Stimulated activated CD4-positive, alpha-beta T cell treated with anti-CD3 and anti-CD28 coated beads, Interleukin-4, amount 100 ng/mL, for 4 hours (primary cell): ENCODE results near the gene KXD1.
"Not testable (repeated sequence)": the region's sequence is repeated elsewhere in the genome, so short reads cannot be mapped to it uniquely, and the experiment has no call there.

Experiments
- DNase-seq, 2 experiments: peaks; one replicate each; pipeline ENCODE4 v3.0.0-alpha.2; 2020

KXD1 gene, protein sequence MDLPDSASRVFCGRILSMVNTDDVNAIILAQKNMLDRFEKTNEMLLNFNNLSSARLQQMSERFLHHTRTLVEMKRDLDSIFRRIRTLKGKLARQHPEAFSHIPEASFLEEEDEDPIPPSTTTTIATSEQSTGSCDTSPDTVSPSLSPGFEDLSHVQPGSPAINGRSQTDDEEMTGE

DNA sequence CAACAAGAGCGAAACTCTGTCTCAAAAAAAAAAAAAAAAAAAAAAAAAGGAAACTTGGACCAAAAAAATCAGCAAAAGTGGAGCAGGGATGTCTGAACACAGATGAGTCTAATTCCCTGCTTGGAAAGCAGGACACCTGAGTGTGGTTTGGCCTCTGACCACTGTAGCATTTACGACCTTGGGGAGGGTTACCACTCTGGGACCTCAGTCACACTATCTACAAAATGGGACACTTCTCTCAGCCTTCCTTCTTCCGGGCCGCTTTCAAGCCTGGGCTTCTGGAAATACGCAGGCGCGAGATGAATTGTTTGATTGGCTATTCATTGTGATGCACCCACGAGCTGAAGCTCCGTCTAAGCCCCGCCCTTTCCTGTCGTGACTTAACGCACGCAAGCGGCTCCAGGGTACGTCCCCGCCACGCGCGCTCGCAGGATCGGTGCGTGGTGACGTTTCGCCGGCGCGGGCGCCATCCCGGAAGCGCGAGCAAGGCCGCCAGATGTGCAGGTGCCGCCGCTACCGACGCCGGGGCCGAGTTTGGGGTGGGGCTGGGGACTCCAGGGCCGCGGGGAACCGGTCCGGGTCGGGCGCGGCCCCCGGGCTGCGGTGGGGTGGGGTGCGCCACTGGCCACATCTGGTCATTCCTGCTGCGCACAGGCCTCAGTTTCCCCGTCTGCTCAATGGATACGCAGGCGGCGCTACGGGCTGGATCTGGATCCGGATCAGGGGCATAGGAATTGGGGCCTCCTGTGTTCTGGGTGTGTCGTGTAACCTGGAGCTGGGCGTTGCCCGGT is at the start of gene KXD1:
Gene KXD1 (plus strand): TSS at position 460 of the 791 bp plus-strand sequence. CDS start 4,187 bp downstream, outside the sequence.
- DNase-seq: peak; percentile 95 to 98

DNA sequence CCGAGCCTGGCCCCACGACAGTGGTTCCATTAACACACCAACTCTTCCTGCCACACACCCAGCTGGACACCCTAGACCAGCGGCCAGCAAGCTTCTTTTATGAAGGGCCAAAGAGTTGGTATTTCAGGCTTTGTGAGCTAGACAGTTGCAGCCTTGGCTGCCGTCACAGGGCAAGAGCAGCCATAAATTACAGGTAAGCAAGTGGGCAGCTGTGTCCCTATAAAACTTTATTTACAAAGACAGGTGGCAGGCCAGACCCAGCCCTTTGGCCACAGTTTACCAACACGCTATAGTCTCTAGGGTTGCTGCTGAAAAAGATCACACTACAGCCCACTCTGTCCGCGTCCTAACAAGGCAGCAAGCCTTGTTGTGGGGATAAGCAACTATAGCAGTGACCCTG is 49.1 kb upstream of the KXD1 start:
- DNase-seq: no peak

DNA sequence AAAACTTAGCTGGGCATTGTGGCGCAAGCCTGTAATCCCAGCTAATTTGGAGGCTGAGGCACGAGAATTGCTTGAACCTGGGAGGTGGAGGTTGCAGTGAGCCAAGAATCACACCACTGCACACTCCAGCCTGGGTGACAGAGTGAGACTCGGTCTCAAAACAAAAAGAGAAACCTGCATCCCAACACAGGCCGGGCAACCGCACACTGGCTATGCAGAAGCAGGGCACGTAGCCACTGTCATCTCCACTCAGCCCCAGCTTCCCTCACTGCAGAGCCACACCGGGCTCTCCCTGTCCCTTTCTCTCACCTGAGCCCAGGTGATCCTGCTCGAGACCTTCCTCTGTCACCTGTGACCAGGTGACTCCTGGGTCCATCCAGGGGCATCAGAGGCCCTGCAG is 47.5 kb upstream of the KXD1 start:
- DNase-seq: no peak

DNA sequence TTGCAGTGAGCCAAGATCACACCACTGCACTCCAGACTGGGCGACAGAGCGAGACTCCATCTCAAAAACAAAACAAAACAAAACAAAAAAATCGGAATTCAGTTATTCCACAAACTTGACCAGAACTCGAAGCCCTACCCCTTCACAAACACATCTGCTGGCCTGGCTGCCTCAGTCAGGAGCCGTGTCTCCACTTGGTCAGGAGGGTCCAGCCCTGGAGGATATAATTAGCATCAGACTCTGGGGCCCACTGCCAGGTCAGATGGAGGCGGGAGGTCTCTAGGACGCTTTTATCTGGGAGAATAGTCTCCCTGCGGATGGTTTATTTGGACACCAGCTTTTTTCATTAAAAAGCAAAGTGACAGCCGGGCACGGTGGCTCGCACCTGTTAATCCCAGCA is 43.8 kb upstream of the KXD1 start:
- no peak for DNase-seq

DNA sequence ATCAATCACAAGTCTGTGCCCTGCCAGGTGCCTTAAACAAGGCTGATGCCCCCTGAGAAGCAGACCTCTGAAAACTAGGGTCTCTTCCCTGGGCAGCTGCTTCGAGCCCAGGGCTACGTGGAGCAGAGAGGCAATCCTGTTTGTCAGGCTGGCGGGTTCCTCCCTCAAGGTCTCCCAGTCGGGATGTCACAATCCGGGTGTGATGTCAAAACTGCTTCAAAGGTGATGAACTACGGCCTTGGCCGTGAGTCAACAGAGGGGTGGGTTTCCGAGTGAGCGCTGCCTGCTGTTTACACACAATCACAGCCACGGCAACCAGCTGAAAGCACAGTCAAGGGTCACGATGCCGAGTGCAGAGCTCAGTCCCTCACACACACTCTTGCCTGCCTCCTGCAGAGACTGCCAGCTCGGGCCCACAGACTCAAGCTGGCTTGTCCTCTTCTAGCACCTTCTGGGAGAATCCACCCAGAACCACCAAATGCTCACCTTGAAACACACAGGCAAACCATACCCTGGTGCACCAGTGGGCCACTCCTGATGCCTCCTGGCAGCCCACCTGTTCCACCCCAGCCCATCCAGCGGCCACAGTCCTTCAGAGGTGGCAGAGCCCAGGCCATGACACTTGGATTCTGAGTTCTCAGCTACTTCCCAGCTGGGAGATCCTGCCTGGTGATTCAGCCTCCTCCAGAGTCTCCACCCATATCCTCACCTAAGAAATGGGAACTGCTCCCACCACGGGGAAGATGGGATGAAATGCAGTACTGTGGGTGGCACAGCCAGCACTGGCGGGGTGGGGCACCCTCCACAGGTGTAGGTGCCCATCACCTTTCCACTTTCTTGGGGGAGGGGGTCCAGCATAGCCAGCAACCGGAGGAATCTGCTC is 42.6 kb upstream of the KXD1 start:
- no peak for DNase-seq

DNA sequence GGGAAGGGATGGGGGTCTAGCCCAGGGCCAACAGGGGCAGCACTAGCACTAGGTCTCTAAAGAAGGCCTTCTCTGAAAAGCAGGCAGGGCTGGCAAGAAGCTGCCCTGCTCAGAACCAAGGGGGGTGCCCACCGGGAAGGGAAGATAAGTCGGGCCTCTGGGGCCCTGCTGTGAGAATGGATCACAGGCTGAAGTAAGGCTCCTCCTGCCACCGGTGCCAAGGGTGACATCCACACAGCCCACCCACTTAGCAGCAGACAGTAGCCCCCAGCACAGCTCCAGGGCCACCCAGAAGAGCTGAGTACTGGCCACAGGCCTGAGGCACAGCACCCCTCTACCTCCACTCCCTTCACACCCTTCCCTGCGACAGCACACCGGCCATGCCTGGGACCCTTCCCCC is 41.7 kb upstream of the KXD1 start:
- DNase-seq: no peak

DNA sequence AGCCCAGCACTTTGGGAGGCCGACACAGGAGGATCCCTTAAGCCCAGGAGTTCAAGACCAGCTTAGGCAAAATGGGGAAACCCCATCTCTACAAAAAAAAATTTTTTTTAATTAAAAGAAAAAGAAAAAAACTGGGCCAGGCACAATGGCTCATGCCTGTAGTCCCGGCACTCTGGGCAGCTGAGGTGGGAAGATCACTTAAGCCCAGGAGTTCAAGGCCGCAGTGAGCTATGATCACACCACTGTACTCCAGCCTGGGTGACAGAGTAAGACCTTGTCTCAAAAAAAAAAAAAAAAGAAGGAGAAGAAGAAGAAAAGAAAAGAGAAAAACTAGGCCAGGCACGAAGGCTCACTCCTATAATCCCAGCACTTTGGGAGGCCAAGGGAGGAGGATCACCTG is 40.1 kb upstream of the KXD1 start:
- DNase-seq: no peak

DNA sequence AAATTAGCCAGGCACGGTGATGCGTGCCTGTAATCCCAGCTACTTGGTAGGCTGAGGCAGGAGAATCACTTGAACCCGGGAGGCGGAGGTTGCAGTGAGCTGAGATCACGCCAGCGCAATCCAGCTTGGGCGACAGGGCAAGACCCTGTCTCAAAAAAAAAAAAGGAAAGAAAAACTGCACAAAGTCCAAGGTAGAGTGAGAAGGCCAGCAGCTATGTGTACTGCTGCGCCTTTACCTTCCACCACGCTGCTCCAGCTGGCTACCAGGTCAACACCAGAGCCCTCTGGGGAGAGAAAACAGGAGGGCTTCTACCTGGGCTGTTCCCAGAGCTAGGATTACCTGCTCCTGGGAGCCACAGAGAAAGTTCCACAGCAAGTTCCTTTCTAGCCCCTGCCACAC is 39.0 kb upstream of the KXD1 start:
- no peak for DNase-seq

DNA sequence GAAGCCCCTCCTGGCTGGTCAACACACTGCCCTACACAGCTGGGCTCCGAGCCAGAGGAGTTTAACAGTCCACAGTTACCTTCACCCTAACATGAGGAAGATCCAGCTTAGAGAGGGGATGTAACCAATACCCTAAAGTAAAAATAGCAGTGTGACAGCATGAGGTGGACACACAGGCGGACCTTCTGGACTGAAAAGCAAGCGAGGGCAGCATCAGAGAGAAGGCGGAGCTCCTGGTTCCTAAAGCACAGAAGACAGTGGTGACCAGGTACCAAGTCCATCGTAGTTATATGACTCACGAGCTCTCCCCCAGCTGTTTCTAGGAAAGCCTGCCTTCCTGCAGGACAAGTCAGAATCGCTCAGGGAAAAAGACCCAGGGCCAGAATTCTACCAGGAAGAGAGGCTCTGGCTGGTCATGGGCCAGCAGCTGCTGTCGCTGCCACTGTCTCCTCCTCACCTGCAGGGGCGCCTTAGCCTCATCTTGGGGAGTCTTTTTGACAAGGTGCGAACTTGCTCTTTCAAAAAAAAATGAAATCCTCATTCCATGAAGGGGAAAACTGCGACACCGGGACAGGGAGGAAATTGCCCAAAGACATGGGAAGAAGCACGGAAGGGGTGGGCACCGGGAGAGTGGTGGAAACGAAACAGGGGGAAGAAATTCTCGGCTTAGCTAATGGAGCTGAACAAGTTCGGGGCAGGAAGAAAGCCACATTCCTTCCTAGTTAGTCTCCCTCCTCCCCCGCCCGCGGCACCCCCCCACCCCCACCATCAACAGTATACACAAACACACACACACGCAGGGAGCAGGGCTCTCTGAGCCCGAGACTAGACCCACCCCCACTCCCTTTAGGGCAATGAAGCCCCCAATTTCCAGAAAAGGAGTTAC is 37.5 kb upstream of the KXD1 start:
- peak; percentile 52 to 57 for DNase-seq

DNA sequence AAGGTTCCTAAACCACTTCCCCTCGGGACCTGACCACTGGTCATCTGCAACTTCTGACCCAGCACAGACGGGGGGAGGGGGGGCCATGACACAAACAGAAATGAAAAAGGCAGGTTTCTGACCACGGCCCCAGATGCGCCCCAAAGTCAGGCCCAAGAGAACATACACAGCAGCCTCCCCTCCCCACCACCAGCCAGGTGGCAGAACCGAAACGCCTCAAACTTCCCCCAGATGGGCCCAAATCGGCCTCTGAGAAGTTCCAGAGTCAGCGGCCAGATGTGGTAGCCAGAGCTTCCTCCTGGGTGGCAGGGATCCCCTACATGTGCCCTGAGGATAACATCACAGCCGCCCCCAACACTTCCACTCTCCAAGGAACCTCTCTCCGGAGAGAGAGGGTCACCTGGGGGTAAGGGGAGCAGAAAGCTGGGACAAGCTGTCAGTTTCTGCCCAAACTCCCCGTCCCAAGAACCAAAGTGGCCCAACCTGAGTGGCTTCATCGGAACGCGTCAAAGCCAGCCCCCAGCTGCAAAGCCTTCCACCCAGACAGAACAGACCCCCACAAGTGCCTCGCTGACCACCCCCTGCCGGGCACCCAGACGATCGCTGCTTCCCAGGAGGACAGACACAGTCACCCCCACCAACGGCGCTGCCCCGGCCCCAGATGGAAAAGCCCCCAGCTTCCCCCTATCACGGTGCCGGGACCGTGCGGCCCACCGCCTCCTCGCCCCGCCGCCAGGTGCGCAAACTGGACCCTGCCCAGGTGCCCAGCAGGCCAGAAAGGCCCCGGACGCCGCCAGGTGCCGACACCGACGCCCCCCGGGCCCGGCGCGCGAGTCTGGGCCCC is 36.6 kb upstream of the KXD1 start:
- peak; percentile 10 to 20 for DNase-seq

DNA sequence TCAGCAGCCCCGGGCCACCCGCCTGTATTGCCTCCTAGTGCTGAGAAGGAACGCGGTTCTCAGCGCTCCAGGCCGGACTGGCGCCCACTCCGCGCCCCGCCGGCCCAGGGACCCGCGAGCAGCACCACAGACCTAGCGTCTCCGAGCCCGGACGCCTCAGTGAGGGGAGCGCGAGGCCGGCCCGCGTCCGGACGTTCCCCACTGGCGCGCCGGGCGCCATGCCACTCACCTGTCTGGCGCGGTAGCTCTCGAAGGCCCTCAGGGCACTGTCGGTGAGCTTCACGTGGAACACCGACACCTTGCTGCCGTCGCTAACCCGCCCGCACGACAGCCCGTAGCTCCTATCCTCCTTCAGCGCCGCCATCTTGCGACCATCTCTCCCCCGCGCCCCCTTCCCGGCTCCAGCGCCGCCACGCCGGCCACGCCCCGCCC is 36.0 kb upstream of the KXD1 start, which contains the start of gene ELL:
Gene ELL (minus strand): TSS at position 379 of the 432 bp plus-strand sequence. CDS start 15 bp downstream, at position 364.
- DNase-seq: no peak

DNA sequence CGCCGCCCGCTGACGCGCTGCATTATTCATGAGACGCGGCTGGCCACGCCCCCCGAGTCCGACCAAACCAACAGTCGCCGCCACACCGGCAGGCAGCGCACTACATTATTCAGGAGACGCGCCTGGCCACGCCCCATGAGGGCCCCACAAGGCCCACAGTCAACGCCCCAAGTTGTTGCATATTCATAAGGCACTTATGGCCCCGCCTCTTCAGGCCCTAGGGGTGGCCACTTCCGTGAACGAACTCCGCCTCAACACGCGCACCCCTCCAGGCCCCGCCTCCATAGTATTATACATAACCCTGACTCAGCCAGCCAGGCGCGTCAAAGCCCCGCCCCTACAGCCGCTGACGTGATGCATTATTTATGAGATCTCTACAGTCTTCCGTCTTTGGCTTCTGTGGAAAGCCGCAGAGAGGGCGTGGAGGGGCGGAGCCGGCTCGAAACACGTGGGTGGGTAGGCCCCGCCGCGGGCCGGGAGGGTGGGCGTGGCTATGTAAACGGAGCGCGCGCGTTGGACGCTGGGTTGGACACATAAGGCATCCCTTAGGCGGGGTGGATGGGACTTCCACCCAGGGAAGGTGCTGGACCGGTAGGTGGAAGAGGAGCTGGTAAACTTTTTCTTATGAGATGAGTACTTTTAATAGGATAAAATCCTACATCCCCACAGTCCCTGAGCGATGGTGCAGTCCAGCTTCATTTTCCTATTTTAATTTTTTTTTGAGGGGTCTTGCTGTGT is 35.4 kb upstream of the KXD1 start:
- peak; percentile 100 for DNase-seq

DNA sequence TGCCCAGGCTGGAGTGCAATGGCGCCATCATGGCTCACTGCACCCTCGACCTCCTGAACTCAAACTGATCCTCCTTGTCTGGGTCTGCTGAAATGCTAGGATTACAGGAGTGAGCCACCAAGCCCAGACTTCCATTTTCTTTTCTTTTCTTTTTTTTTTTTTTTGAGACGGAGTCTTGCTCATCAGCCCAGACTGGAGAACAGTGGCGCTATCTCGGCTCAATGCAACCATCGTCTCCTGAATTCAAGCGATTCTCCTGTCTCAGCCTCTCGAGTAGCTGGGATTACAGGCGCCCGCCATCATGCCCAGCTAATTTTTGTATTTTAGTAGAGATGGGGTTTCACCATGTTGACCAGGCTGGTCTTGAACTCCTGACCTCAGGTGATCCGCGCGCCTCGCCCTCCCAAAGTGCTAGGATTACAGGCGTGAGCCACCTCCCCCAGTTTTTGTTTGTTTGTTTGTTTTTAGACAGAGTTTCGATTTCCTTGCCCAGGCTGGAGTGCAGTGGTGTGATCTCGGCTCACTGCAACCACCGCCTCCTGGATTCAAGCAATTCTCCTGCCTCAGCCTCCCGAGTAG is 34.7 kb upstream of the KXD1 start:
- not testable (repeated sequence) for DNase-seq

DNA sequence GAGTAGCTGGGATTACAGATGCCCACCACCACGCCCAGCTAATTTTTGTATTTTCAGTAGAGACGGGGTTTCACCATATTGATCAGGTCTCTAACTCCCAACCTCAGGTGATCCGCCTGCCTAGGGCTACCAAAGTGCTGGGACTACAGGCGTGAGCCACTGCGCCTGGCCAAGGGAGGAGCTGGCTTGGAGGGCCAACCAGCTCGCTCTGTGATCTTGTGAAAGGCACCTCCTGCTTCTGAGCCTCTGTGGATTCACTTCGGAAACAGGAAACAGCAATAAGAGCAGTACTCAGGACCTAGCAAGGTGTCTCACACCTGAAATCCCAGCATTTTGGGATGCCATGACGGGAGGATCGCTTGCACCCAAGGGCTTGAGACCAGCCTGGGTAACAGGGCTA is 33.8 kb upstream of the KXD1 start:
- no peak for DNase-seq

DNA sequence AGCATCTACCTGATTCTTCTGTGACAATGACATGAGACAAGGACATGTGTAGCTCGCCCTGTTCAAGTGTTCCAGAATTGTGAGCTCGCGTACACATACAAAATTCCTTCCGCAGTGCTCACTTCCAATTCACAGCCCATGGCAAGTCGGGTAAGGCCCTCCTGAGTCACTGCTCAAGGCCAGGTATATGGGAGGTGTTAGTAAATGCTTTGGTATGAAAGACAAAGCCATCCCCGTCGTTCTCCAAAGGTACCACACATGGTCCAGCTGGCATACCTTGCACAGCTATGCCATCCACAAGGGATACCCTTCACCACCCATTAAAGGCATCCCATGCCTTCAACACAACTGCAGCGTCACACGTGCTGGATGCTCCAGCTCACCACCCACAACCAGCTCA is 31.4 kb upstream of the KXD1 start:
- no peak for DNase-seq

DNA sequence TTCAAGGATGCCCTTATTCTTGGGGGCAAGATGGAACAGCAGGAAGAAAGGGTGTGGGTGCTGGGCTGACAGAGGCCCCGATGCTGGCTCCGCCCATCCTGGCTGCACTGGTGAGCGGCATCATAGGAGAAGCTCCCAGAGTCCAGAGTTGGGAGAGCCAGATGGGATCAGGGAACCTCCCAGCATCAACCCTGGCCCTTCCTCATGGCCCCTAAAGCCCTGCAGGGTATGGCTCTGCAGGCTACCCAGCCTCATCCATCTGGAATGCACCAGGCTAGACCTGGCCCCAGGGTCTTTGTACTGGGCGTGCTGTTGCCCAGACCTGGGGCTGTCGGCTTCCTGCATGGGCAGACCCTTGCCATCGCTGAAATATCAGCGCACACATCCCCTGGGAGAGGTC is 27.9 kb upstream of the KXD1 start:
- no peak for DNase-seq

DNA sequence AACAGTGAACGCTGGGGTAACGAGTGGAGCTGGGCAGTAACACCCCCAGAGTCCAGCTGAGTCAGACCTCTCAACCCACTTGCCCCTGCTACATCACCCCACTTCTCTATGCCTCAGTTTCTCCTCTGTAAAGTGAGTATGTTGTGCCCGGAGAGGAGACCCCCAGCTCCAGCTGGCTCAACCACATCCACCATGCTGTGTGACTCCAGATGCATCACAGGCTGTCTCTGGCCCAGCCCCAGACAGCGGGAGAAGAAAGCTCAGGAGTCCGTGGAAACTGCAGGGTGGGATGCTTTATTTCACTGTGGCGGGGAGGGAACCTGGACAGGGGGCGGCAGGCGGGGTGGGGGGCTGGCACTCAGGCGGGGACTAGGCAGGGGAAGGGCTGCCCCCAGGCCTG is 26.2 kb upstream of the KXD1 start:
- no peak for DNase-seq

DNA sequence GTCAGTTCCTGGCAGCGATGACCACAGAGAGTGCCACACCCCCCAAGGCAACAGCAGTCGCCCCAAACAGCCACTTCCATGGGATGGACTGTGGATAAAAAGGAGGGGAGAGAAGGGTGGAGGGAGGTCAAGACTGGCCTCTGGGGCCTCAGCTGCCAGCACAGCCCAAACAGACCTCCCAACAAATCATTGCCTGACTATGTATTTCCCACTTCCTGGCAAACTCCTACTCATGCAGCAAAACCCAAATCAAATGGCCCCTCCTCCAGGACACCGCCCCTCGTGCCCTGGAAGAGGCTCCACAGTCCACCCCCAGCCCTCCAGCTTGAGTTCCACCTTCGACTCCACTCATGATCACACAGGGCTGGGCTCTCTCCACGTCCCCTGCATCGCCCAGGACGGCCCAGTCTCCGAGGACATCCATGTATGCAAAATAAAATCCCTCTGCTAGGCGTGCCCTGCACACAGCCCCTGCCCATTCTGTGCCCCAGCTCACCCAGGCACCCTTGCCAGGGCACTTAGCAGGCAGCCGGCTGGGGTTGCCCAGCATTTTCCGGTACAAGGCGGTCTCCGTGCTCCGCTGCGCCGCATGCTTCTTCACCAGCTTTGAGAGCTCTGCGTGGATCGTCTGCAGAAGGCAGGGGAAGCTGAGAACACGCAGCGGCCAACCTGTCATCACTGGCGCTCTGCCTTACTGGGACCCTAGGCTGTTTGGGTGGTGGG is 25.3 kb upstream of the KXD1 start:
- DNase-seq: no peak

DNA sequence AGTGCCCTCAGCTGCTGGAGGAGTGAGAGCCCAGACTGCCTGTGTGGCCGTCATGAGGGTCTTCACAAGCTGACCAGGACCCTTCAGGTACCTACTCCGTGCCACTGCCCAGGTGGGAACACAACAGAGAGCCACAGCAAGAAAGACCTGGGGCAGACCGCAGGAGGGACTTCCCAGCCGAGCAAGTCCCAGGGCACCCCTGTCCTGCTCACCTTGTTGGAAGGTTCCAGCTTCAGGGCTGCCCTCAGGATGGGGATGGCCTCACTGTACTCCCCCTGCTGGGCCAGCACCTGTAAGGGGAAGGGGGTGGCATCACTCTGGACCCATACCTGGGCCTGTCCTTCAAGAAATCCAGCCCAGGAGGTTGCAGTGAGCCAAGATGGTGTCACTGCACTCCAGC is 24.6 kb upstream of the KXD1 start:
- no peak for DNase-seq

DNA sequence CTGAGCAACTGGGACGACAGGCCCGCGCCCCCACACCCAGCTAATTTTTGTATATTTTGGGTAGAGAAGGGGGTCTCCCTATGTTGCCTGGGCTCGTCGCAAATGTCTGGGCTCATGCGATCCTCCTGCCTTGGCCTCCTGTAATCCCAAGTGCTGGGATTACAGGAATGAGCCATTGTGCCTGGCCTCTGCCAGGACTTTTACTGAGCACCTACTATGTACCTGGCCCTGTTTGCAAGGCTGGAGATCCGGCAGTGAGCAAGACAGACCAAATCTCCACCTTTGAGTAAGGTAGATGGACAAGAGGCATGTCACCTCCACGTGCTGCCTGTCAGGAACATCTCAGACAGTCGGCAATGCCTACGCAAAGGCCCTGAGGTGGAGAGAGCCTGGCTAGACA is 21.2 kb upstream of the KXD1 start:
- no peak for DNase-seq
